Stimulated activated CD8-positive, alpha-beta memory T cell treated with anti-CD3 and anti-CD28 coated beads, Interleukin-4, amount 100 ng/mL, for 4 hours (primary cell): ENCODE results near the gene MAP2K3.

Experiments used
- DNase-seq, 2 donors: peaks; one replicate each; pipeline ENCODE4 v3.0.0-alpha.2; 2020; ENCODE audit warnings: low read depth in 2 of 2, low spot score in 1 of 2

MAP2K3 gene

GRCh38 chr17:21252796-21253645, 31.5 kb upstream of the MAP2K3 start, which contains the start of gene NATD1:
Gene NATD1, minus strand, starts transcription at chr17:21253410. Its CDS starts 146 bp downstream, at chr17:21253264.
- peak; percentile 42 to 68 for DNase-seq

- DNase-seq: no peak
Observed at GRCh38 chr17:21253646-21254441, 30.7 kb upstream of the MAP2K3 start.

GRCh38 chr17:21258593-21258992, 25.9 kb upstream of the MAP2K3 start:
- DNase-seq: no peak

- no peak for DNase-seq
Observed at GRCh38 chr17:21262259-21262993, 22.1 kb upstream of the MAP2K3 start.

GRCh38 chr17:21263376-21263775, 21.1 kb upstream of the MAP2K3 start:
- no peak for DNase-seq

- DNase-seq: no peak
Observed at GRCh38 chr17:21268596-21269188, 15.8 kb upstream of the MAP2K3 start.

GRCh38 chr17:21269394-21269793, 15.1 kb upstream of the MAP2K3 start:
- DNase-seq: no peak

GRCh38 chr17:21271454-21272183, 12.9 kb upstream of the MAP2K3 start:
- no peak for DNase-seq

- DNase-seq: no peak
Observed at GRCh38 chr17:21272250-21272649, 12.3 kb upstream of the MAP2K3 start.

- DNase-seq: no peak
Observed at GRCh38 chr17:21272881-21273792, 11.4 kb upstream of the MAP2K3 start.

GRCh38 chr17:21275047-21275578, 9.4 kb upstream of the MAP2K3 start:
- no peak for DNase-seq

GRCh38 chr17:21275579-21276263, 8.8 kb upstream of the MAP2K3 start:
- peak; percentile 91 for DNase-seq

- DNase-seq: no peak
Observed at GRCh38 chr17:21276264-21276588, 8.3 kb upstream of the MAP2K3 start.

GRCh38 chr17:21277332-21277731, 7.2 kb upstream of the MAP2K3 start:
- DNase-seq: no peak

GRCh38 chr17:21278450-21279197, 5.9 kb upstream of the MAP2K3 start:
- no peak for DNase-seq

- DNase-seq: no peak
Observed at GRCh38 chr17:21279198-21279535, 5.3 kb upstream of the MAP2K3 start.

- no peak for DNase-seq
Observed at GRCh38 chr17:21279582-21279981, 4.9 kb upstream of the MAP2K3 start.

- peak; percentile 74 to 86 for DNase-seq
Observed at GRCh38 chr17:21280081-21280518, 4.4 kb upstream of the MAP2K3 start.
